Measurements from ENCODE around the gene ULBP3.

ULBP3 gene

DNA sequence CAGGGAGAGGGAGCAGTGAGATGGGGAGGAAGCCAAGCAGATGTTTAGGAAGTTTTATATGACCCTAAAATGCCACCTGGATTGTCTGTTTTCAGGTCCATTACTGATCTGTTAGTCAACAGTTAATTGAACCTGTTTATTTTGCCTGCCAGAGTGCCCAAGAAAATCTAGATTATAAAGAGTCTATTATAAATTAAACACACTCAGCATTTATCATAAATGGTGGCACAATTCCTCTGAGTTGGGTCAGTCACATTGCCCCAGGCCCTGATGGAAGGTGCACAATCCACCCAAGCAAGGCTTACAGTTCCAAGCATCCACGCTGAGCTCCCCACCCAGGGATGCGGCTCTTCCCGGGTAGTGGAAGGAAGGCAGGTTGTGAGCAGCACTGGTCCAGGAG is 21.4 kb upstream of the ULBP3 start:
- TF ChIP-seq, protein P1, sequence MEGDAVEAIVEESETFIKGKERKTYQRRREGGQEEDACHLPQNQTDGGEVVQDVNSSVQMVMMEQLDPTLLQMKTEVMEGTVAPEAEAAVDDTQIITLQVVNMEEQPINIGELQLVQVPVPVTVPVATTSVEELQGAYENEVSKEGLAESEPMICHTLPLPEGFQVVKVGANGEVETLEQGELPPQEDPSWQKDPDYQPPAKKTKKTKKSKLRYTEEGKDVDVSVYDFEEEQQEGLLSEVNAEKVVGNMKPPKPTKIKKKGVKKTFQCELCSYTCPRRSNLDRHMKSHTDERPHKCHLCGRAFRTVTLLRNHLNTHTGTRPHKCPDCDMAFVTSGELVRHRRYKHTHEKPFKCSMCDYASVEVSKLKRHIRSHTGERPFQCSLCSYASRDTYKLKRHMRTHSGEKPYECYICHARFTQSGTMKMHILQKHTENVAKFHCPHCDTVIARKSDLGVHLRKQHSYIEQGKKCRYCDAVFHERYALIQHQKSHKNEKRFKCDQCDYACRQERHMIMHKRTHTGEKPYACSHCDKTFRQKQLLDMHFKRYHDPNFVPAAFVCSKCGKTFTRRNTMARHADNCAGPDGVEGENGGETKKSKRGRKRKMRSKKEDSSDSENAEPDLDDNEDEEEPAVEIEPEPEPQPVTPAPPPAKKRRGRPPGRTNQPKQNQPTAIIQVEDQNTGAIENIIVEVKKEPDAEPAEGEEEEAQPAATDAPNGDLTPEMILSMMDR (IDR thresholded peaks at IDR 0.05; ENCODE audit: low read depth, low read length), result no peak
- no peak overlapping the region for H3K4me3 ChIP-seq (ENCODE audit: low read depth, low read length)
- no peak for DNase-seq (ENCODE audit: low read depth, low spot score)
- in situ Hi-C loops (cut with HindIII; ENCODE audit: low sequenced_read_pairs), result no loop called here

DNA sequence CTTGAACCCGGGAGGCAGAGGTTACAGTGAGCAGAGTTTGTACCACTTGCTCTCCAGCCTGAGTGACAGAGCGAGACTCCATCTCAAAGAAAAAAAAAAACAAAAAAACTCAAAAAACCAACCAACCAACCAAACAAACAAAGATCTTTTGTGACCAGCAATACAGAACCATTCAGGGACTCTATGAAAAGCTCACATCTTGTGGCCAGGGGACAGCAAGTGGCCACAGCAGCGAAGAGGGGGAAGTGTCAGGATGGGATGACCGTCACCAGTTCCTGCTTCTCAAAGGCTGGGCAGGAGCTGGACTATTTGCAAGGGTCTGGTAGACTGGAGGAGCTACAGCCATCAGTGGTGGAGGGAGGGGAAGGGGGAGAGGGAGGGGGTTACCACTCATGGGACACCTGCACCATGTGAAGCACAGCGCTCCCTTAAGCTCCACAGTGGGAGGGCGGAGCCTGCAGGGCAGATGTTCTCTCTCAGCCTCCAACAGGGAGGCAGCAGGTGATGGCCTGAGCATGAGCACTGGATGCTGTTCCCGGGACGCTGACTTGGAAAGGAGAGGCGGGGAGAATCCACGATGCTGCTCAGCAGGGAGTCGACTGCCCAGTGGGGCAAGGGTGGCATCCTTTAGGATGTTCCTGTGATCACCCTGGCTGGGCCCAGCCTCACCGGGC is 19.7 kb upstream of the ULBP3 start:
- in situ Hi-C loops (cut with HindIII; ENCODE audit: low sequenced_read_pairs), result no loop called here
- TF ChIP-seq, protein P1 (IDR thresholded peaks at IDR 0.05; ENCODE audit: low read depth, low read length), result no peak
- no peak for DNase-seq (ENCODE audit: low read depth, low spot score)
- H3K4me3 ChIP-seq (ENCODE audit: low read depth, low read length), result no peak overlapping the region

DNA sequence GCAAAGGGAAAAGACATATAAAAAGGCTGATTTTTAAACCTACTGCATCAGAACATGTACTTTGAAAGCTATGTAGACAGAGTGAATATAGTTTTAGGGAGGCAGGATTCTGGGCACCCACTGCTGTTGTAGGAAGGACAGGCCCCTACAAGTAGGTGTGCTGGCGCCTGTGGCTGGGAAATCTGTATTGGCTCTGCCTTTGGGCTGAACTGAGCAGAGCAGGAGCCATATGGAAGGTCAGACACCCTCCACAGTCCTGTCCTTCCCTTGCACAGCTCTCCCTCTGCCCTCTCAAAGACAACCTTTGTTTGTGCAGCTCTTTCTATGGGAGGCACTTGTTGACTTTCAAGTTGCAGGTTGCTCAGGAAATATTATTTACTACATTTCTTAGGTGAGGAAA is 18.4 kb upstream of the ULBP3 start:
- no peak for DNase-seq (ENCODE audit: low read depth, low spot score)
- in situ Hi-C loops (cut with HindIII; ENCODE audit: low sequenced_read_pairs), result no loop called here
- H3K4me3 ChIP-seq (ENCODE audit: low read depth, low read length), result no peak overlapping the region
- TF ChIP-seq, protein P1 (IDR thresholded peaks at IDR 0.05; ENCODE audit: low read depth, low read length), result no peak

DNA sequence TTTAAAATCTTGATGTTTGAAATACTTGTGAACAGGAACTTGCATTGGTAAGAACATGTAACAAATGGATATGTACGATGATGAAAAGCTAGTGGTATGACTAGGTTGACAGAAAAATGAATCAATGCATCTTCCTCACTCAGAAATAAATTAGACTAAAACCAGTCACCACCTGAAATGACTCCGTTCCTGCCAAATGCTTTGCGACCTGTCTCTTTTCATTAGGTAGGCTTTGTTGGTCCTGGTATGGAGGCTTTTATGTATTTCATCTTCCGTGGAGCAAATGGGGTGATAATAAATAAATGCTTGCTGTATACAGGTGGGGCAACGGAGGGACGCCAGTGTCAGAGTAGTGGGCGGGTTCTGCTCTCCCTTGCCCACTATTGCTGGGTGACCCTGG is 17.1 kb upstream of the ULBP3 start:
- in situ Hi-C loops (cut with HindIII; ENCODE audit: low sequenced_read_pairs), result no loop called here
- TF ChIP-seq, protein P1 (IDR thresholded peaks at IDR 0.05; ENCODE audit: low read depth, low read length), result no peak
- no peak for DNase-seq (ENCODE audit: low read depth, low spot score)
- H3K4me3 ChIP-seq (ENCODE audit: low read depth, low read length), result no peak overlapping the region

DNA sequence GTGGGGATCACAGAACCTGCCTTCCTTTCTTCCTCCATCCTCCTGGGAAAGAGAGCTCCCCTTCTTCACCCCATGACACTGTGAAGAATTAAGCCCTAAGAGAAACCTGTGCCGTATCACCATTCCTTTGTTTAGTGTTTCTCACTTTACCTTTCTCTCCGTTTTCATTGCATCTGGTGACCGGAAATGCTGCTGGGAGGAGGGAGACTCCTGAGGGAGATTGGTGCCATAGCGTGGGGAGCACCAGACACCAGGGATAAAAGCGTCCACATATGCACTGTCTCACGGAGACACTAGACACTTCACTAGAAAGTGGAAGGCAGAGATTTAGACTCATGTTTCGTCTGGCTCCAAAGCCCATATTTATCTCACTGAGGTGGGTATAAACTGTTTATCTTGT is 15.5 kb upstream of the ULBP3 start:
- DNase-seq (ENCODE audit: low read depth, low spot score), result no peak
- no peak overlapping the region for H3K4me3 ChIP-seq (ENCODE audit: low read depth, low read length)
- in situ Hi-C loops (cut with HindIII; ENCODE audit: low sequenced_read_pairs), result no loop called here
- TF ChIP-seq, protein P1 (IDR thresholded peaks at IDR 0.05; ENCODE audit: low read depth, low read length), result no peak

DNA sequence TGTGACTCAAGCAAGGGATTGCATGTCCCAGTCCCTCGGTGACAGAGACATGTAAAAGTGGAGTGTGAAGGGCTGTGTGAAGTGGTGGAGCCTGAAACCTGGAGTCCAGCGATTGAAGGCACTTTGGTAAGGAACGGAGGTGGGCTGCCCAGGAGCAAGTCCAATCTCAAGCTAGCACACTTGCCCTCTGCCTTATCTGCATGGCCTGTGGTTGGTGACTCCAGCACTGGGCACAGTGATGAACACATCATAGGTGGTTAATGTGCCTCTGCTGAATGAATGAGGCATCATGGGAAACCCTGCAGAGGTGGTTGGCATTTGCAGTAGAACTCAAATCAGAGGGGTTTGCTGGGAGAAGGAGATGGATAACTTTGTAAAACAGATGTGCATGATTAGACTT is 14.9 kb upstream of the ULBP3 start:
- in situ Hi-C loops (cut with HindIII; ENCODE audit: low sequenced_read_pairs), result no loop called here
- DNase-seq (ENCODE audit: low read depth, low spot score), result no peak
- TF ChIP-seq, protein P1 (IDR thresholded peaks at IDR 0.05; ENCODE audit: low read depth, low read length), result no peak
- H3K4me3 ChIP-seq (ENCODE audit: low read depth, low read length), result no peak overlapping the region

Data from astrocyte of the spinal cord (primary cell).